Adrenal gland (tissue), 12 donors: ENCODE measurements around the gene TMEM151B. TPM values are rescaled to one million over a fixed set of nuclear protein-coding genes. Genes with fewer than 3 reads are reported as not detected.

Source experiments
- DNase-seq, 7 donors: peaks; one replicate each; pipeline ENCODE4 v3.0.0-alpha.2; 2019 to 2020
- H3K27ac ChIP-seq, 5 donors: fragments of 200-600 bp; sonication (generic) in 4 of 5; 1 replicate in 3 of 5; 2 replicates in 2 of 5; pipeline versions ENCODE4 v1.5.1 to v1.8.0; 2016 to 2020; ENCODE audit warnings: mild to moderate bottlenecking in 1 of 5
- H3K27me3 ChIP-seq: fragments of 200-600 bp; 2 replicates; pipeline ENCODE4 v1.8.0; 2021
- H3K36me3 ChIP-seq, 2 donors: fragments of 200-600 bp; replicated peaks in 1 of 2; 1 replicate in 1 of 2; 2 replicates in 1 of 2; pipeline versions ENCODE4 v1.5.1 to v1.8.0; 2018 to 2022
- H3K4me1 ChIP-seq, 2 donors: fragments of 200-600 bp; replicated peaks in 1 of 2; 1 replicate in 1 of 2; 2 replicates in 1 of 2; pipeline versions ENCODE4 v1.5.1 to v1.8.0; 2018 to 2021
- H3K4me3 ChIP-seq, 4 donors: fragments of 200-600 bp; sonication (generic) in 3 of 4; one replicate each; pipeline ENCODE4 v1.5.1; 2016 to 2018
- H3K9me3 ChIP-seq, 3 donors: fragments of 200-600 bp; sonication (generic) in 1 of 3; replicated peaks in 1 of 3; 1 replicate in 2 of 3; 2 replicates in 1 of 3; pipeline versions ENCODE4 v1.5.1 to v1.8.0; 2016 to 2021
- CTCF ChIP-seq, 6 experiments: fragments of 450-650 bp in 4 of 6; fragments of 200-600 bp in 2 of 6; sonication (generic) in 1 of 6; IDR thresholded peaks; 1 replicate in 5 of 6; 2 replicates in 1 of 6; pipeline versions ENCODE4 v1.5.1 to v1.8.0; 2016 to 2021; ENCODE audit warnings: antibody characterized with exemption in 6 of 6, mild to moderate bottlenecking in 2 of 6, moderate library complexity in 1 of 6
- POLR2A ChIP-seq, 2 donors: fragments of 450-650 bp; IDR thresholded peaks; one replicate each; pipeline ENCODE4 v1.6.1; 2017; ENCODE audit warnings: antibody characterized with exemption in 2 of 2, mild to moderate bottlenecking in 2 of 2, moderate library complexity in 1 of 2
- WGBS, 4 donors: extraction: QIAGEN DNeasy Blood & Tissue Kit in 2 of 4; methylation state at CpG; one replicate each; pipeline versions ENCODE4 v1.1.5 to v1.1.7; 2013 to 2017; 5-methylcytosine and 5-hydroxymethylcytosine counted together
- intact Hi-C, 2 donors: fragments of 100-400 bp; cut with DNase I; formaldehyde crosslinking; loops; one replicate each; pipeline versions ENCODE4 v1.14.1 to v1.15.0; 2022 to 2023
- polyA plus RNA-seq, 3 donors: library from polyadenylated mRNA; stranded (reverse); fragments of 200-250 nt in 2 of 3; fragments of 350-450 nt in 1 of 3; fragmentation: Illumina TruSeq in 1 of 3; extraction: RNeasy Lipid Tissue Mini Kit (QIAGEN cat#74804) in 1 of 3; gene quantifications; one replicate each; pipeline ENCODE4 v1.2.3, GENCODE V29; 2013 to 2014
- total RNA-seq, 9 donors: library from RNA; depleted of rRNA in 4 of 9; stranded (reverse); fragments of >200 nt in 4 of 9; fragments of 120-200 nt in 1 of 9; fragmentation: NEBNext Ultra II Directional in 1 of 9; extraction: Animal tissue kit (Norgen Biotek cat#: 25700) in 1 of 9; gene quantifications; one replicate each; pipeline versions ENCODE4 v1.1.0 to v1.2.4, GENCODE V29; 2013 to 2023
- donor health status: healthy with polysubstance abuse.
- donor health status: Bipolar disorder and iron deficiency.
- donor health status: DM: yes; HTN: yes; CAD: no.
- donor health status: DM: no; HTN: no; CAD: no.
- donor health status: DM: no; HTN: no; CAD: no.
- donor health status: DM: yes; HTN: yes; CAD: no.

TMEM151B gene
- total and polyA plus RNA-seq, 12 donors, result 0.07 to 3.9 (median 0.79) TPM; not detected in 2

- H3K9me3 ChIP-seq, result no peaks in the 10 kb centered on the region
- no peak for DNase-seq
- H3K27ac ChIP-seq, result no peak overlapping the region
- no peak overlapping the region for H3K4me3 ChIP-seq
- 55 to 70% (median 61%) methylated on average over 1 of the region's 1 CpG for WGBS, 4 donors
- peaks cover 6 to 7% of the 10 kb centered on the region in 2 donors for H3K4me1 ChIP-seq
- H3K36me3 ChIP-seq, result no peaks in the 10 kb centered on the region
- peaks cover 22% of the 10 kb centered on the region for H3K27me3 ChIP-seq
- no peak for TF ChIP-seq POLR2A (IDR thresholded peaks at IDR 0.05)
- TF ChIP-seq CTCF (IDR thresholded peaks at IDR 0.05), result no peak
- intact Hi-C loops, result loop anchor here in 1 of 2 donors (2.0 kb wide), 1 partner anchor 69 kb away; no protein-coding TSS in a partner anchor
Measured at GRCh38 chr6:44269178-44269920, 901 bp upstream of the TMEM151B start.

- Histone ChIP-seq H3K36me3 (no peaks in the 10 kb centered on the region), H3K4me1 (peaks cover 0 to 3% of the 10 kb centered on the region in 2 donors), H3K27me3 (peaks cover 29% of the 10 kb centered on the region), H3K9me3 (no peaks in the 10 kb centered on the region), H3K27ac (no peak overlapping the region), H3K4me3 (peak overlapping the region in 1 of 4 donors; percentile 55)
- no peak for TF ChIP-seq CTCF (IDR thresholded peaks at IDR 0.05)
- no peak for TF ChIP-seq POLR2A (IDR thresholded peaks at IDR 0.05)
- WGBS, 4 donors, result 2 to 7% (median 4%) methylated on average over 4 to 83 of the region's 90 CpGs
- DNase-seq, result no peak
- intact Hi-C loops, result loop anchor here in 1 of 2 donors (5.0 kb wide), 1 partner anchor 67 kb away; no protein-coding TSS in a partner anchor
Measured at GRCh38 chr6:44270526-44271405, 516 bp downstream of the TMEM151B start.

GRCh38 chr6:44271406-44271723 is 1.1 kb downstream of the TMEM151B start:
- Histone ChIP-seq H3K27ac (no peak overlapping the region), H3K4me1 (peaks cover 0 to 8% of the 10 kb centered on the region in 2 donors), H3K9me3 (no peaks in the 10 kb centered on the region), H3K4me3 (no peak overlapping the region), H3K36me3 (no peaks in the 10 kb centered on the region), H3K27me3 (peaks cover 35% of the 10 kb centered on the region)
- DNase-seq, result no peak
- intact Hi-C loops, result loop anchor here in 1 of 2 donors (5.0 kb wide), 1 partner anchor 66 kb away; no protein-coding TSS in a partner anchor
- 69 to 88% (median 81%) methylated on average over 3 to 6 of the region's 6 CpGs for WGBS, 4 donors
- TF ChIP-seq POLR2A (IDR thresholded peaks at IDR 0.05) (no peak), CTCF (IDR thresholded peaks at IDR 0.05) (no peak)

GRCh38 chr6:44271914-44272313 is 1.7 kb downstream of the TMEM151B start:
- TF ChIP-seq CTCF (IDR thresholded peaks at IDR 0.05), result no peak
- TF ChIP-seq POLR2A (IDR thresholded peaks at IDR 0.05), result no peak
- intact Hi-C loops, result loop anchor here in 1 of 2 donors (5.0 kb wide), 1 partner anchor 65 kb away; no protein-coding TSS in a partner anchor
- no peak overlapping the region for H3K4me3 ChIP-seq
- H3K27me3 ChIP-seq, result peaks cover 41% of the 10 kb centered on the region
- no peak for DNase-seq
- H3K4me1 ChIP-seq, result peaks cover 0 to 8% of the 10 kb centered on the region in 2 donors
- H3K9me3 ChIP-seq, result no peaks in the 10 kb centered on the region
- WGBS, 4 donors, result 49 to 71% (median 68%) methylated on average over 3 of the region's 3 CpGs
- no peaks in the 10 kb centered on the region for H3K36me3 ChIP-seq
- H3K27ac ChIP-seq, result no peak overlapping the region
